ENCODE measurements around the gene CDC25B. TPM values are rescaled to one million over a fixed set of nuclear protein-coding genes. Genes with fewer than 3 reads are reported as not detected.

The CDC25B gene
- total and polyA plus RNA-seq, 2 of the 13 experiments (the other 11 are each of a cell fraction or from before 2014, with no cell fraction given), result 14.5 to 19.4 TPM

DNA sequence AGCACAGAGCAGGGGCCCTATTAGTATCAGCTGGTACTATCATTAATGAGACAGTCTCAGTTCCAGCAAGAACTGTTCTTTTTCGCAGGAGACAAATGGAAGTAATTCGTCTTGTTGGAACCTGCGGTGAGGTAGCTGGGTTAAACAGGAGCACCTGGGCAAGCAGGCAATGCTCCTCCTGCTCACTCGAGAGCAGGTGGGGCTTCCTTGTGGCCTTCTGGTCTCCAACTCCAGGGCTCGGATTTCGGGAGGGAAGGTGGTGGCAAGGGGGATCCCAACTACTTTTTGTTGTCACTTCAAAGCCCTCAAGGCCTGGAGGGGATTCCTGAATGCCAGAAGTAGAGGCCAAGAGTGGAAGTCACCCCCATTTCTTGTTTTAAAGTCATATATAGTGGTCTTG is 13.5 kb upstream of the CDC25B start (continued):
- TF ChIP-seq, protein P1, sequence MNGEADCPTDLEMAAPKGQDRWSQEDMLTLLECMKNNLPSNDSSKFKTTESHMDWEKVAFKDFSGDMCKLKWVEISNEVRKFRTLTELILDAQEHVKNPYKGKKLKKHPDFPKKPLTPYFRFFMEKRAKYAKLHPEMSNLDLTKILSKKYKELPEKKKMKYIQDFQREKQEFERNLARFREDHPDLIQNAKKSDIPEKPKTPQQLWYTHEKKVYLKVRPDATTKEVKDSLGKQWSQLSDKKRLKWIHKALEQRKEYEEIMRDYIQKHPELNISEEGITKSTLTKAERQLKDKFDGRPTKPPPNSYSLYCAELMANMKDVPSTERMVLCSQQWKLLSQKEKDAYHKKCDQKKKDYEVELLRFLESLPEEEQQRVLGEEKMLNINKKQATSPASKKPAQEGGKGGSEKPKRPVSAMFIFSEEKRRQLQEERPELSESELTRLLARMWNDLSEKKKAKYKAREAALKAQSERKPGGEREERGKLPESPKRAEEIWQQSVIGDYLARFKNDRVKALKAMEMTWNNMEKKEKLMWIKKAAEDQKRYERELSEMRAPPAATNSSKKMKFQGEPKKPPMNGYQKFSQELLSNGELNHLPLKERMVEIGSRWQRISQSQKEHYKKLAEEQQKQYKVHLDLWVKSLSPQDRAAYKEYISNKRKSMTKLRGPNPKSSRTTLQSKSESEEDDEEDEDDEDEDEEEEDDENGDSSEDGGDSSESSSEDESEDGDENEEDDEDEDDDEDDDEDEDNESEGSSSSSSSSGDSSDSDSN (CRISPR knock-in tag; IDR thresholded peaks at IDR 0.05), result 0 out of 2 replicates have a peak, but pooled peaks have one; percentile 7
- TF ChIP-seq, protein P2, sequence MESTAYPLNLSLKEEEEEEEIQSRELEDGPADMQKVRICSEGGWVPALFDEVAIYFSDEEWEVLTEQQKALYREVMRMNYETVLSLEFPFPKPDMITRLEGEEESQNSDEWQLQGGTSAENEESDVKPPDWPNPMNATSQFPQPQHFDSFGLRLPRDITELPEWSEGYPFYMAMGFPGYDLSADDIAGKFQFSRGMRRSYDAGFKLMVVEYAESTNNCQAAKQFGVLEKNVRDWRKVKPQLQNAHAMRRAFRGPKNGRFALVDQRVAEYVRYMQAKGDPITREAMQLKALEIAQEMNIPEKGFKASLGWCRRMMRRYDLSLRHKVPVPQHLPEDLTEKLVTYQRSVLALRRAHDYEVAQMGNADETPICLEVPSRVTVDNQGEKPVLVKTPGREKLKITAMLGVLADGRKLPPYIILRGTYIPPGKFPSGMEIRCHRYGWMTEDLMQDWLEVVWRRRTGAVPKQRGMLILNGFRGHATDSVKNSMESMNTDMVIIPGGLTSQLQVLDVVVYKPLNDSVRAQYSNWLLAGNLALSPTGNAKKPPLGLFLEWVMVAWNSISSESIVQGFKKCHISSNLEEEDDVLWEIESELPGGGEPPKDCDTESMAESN (CRISPR knock-in tag; conservative IDR thresholded peaks at IDR 0.05), result no peak
- TF ChIP-seq SP5 (CRISPR knock-in tag; IDR thresholded peaks at IDR 0.05; ENCODE audit: borderline replicate concordance, low read depth) (no peak), TOPORS (CRISPR knock-in tag; IDR thresholded peaks at IDR 0.05) (no peak), RNF2 (conservative IDR thresholded peaks at IDR 0.05; ENCODE audit: low read depth) (no peak), HNRNPLL (IDR thresholded peaks at IDR 0.05; ENCODE audit: low read depth, low read length, poor library complexity, severe bottlenecking) (no peak), HES4 (CRISPR knock-in tag; IDR thresholded peaks at IDR 0.05; ENCODE audit: borderline replicate concordance) (no peak), ZC3H13 (CRISPR knock-in tag; IDR thresholded peaks at IDR 0.05) (peak; percentile 50; the same call in 1 of the 2 replicates), TCF12 (IDR thresholded peaks at IDR 0.05) (no peak), TCF12 (CRISPR knock-in tag; IDR thresholded peaks at IDR 0.05) (no peak), RFXAP (CRISPR knock-in tag; IDR thresholded peaks at IDR 0.05; ENCODE audit: borderline replicate concordance) (0 out of 2 replicates have a peak, but pooled peaks have one; percentile 7), CBFB (CRISPR knock-in tag; IDR thresholded peaks at IDR 0.05) (no peak), STAG1 (CRISPR knock-in tag; IDR thresholded peaks at IDR 0.05) (no peak), MIER3 (CRISPR knock-in tag; IDR thresholded peaks at IDR 0.05; ENCODE audit: borderline replicate concordance) (no peak), HNRNPUL1 (IDR thresholded peaks at IDR 0.05; ENCODE audit: low read depth, low read length) (no peak), ZNF121 (CRISPR knock-in tag; IDR thresholded peaks at IDR 0.05) (no peak)
- TF ChIP-seq, protein P3, sequence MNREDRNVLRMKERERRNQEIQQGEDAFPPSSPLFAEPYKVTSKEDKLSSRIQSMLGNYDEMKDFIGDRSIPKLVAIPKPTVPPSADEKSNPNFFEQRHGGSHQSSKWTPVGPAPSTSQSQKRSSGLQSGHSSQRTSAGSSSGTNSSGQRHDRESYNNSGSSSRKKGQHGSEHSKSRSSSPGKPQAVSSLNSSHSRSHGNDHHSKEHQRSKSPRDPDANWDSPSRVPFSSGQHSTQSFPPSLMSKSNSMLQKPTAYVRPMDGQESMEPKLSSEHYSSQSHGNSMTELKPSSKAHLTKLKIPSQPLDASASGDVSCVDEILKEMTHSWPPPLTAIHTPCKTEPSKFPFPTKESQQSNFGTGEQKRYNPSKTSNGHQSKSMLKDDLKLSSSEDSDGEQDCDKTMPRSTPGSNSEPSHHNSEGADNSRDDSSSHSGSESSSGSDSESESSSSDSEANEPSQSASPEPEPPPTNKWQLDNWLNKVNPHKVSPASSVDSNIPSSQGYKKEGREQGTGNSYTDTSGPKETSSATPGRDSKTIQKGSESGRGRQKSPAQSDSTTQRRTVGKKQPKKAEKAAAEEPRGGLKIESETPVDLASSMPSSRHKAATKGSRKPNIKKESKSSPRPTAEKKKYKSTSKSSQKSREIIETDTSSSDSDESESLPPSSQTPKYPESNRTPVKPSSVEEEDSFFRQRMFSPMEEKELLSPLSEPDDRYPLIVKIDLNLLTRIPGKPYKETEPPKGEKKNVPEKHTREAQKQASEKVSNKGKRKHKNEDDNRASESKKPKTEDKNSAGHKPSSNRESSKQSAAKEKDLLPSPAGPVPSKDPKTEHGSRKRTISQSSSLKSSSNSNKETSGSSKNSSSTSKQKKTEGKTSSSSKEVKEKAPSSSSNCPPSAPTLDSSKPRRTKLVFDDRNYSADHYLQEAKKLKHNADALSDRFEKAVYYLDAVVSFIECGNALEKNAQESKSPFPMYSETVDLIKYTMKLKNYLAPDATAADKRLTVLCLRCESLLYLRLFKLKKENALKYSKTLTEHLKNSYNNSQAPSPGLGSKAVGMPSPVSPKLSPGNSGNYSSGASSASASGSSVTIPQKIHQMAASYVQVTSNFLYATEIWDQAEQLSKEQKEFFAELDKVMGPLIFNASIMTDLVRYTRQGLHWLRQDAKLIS (CRISPR knock-in tag; IDR thresholded peaks at IDR 0.05), result no peak
- TF ChIP-seq, protein P4, sequence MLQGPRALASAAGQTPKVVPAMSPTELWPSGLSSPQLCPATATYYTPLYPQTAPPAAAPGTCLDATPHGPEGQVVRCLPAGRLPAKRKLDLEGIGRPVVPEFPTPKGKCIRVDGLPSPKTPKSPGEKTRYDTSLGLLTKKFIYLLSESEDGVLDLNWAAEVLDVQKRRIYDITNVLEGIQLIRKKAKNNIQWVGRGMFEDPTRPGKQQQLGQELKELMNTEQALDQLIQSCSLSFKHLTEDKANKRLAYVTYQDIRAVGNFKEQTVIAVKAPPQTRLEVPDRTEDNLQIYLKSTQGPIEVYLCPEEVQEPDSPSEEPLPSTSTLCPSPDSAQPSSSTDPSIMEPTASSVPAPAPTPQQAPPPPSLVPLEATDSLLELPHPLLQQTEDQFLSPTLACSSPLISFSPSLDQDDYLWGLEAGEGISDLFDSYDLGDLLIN (CRISPR knock-in tag; IDR thresholded peaks at IDR 0.05; ENCODE audit: borderline replicate concordance), result no peak
- TF ChIP-seq, protein P5, sequence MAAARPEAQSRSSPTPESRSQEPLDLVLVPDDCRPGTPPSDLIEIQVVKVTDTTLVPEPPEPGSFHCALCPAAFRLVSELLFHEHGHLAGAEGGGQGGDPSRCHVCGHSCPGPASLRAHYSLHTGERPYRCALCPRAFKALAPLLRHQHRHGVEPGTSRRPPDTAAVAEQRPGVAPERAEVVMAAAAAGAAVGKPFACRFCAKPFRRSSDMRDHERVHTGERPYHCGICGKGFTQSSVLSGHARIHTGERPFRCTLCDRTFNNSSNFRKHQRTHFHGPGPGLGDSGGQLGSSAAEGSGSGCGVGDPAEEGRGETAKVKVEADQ (CRISPR knock-in tag; IDR thresholded peaks at IDR 0.05; ENCODE audit: borderline replicate concordance), result no peak
- TF ChIP-seq, protein P6, sequence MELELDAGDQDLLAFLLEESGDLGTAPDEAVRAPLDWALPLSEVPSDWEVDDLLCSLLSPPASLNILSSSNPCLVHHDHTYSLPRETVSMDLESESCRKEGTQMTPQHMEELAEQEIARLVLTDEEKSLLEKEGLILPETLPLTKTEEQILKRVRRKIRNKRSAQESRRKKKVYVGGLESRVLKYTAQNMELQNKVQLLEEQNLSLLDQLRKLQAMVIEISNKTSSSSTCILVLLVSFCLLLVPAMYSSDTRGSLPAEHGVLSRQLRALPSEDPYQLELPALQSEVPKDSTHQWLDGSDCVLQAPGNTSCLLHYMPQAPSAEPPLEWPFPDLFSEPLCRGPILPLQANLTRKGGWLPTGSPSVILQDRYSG (CRISPR knock-in tag; IDR thresholded peaks at IDR 0.05), result no peak

Data from HepG2 (cell line).